Erythroblast (primary cell): ENCODE data around the gene TSSK2.

Source experiments
- GATA1 ChIP-seq: IDR thresholded peaks from 2 replicates; pipeline ENCODE4 v1.6.1; 2011; ENCODE audit warnings: low read depth, mild to moderate bottlenecking, control low read depth, low read length, moderate library complexity
- POLR2A ChIP-seq: IDR thresholded peaks from 2 replicates; pipeline ENCODE4 v1.6.1; 2011; ENCODE audit warnings: mild to moderate bottlenecking, low read length

- TF ChIP-seq POLR2A (no peak), GATA1 (no peak)
Observed at GRCh38 chr22:19106886-19107729, 24.0 kb upstream of the TSSK2 start.
